IMR-90 (cell line): ENCODE results near the gene ERG. TPM values are rescaled to one million over a fixed set of nuclear protein-coding genes. Genes with fewer than 3 reads are reported as not detected.

Source experiments
- ATAC-seq: fragments of 200-7000 bp; cut with Tn5 transposase; 2 replicates; pipeline ENCODE4 v1.9.1; 2020; ENCODE audit warnings: low read depth, mild to moderate bottlenecking, moderate library complexity
- BruUV-seq: library from RNA; stranded (reverse); fragments of 400-500 nt; replicated peaks from 2 replicates; lab custom pipeline; 2021; lab: Mats Ljungman, UMichigan
- CTCF ChIA-PET: fragments of 300-600 bp; formaldehyde crosslinking; extraction: SDS; loops from one replicate; lab custom pipeline; 2021; ENCODE audit warnings: antibody characterized with exemption; lab: Yijun Ruan, JAX
- POLR2A ChIA-PET: fragments of 300-600 bp; sonication (Branson Sonifier 250); formaldehyde crosslinking; loops from one replicate; lab custom pipeline; 2022; ENCODE audit warnings: antibody characterized with exemption; ENCODE audit not compliant: unreplicated experiment; lab: Charles Lee
- DNase-seq: peaks from one replicate; pipeline ENCODE4 v3.0.0; 2013
- H2AFZ ChIP-seq: replicated peaks from 2 replicates; pipeline ENCODE3; 2013; ENCODE audit warnings: low read length, mild to moderate bottlenecking; ENCODE audit not compliant: poor library complexity
- H2AK5ac ChIP-seq: 2 replicates; pipeline ENCODE4 v1.6.1; 2013; ENCODE audit warnings: low read depth, low read length, inconsistent platforms
- H2AK9ac ChIP-seq: replicated peaks from 2 replicates; pipeline ENCODE3; 2013; ENCODE audit warnings: mild to moderate bottlenecking, low read depth, low read length, moderate library complexity; ENCODE audit not compliant: poor library complexity
- H2BK120ac ChIP-seq: 2 replicates; pipeline ENCODE4 v1.6.1; 2013; ENCODE audit warnings: low read depth, low read length, inconsistent platforms
- H2BK15ac ChIP-seq: 3 replicates; pipeline ENCODE4 v1.6.1; 2013; ENCODE audit warnings: low read depth, low read length, inconsistent platforms
- H2BK20ac ChIP-seq: 2 replicates; pipeline ENCODE4 v1.6.1; 2013; ENCODE audit warnings: low read depth, mild to moderate bottlenecking, inconsistent platforms, low read length, moderate library complexity
- H2BK5ac ChIP-seq: 2 replicates; pipeline ENCODE4 v1.6.1; 2013; ENCODE audit warnings: mild to moderate bottlenecking, low read depth, low read length, inconsistent platforms; ENCODE audit not compliant: poor library complexity, severe bottlenecking
- H3K14ac ChIP-seq: replicated peaks from 2 replicates; pipeline ENCODE4 v1.6.1; 2013; ENCODE audit warnings: low read depth, low read length, inconsistent platforms
- H3K18ac ChIP-seq: 2 replicates; pipeline ENCODE4 v1.6.1; 2013; ENCODE audit warnings: low read depth, low read length, control low read depth
- H3K23ac ChIP-seq: 2 replicates; pipeline ENCODE4 v1.6.1; 2013; ENCODE audit warnings: low read depth, low read length, inconsistent platforms
- H3K27ac ChIP-seq: 2 replicates; pipeline ENCODE4 v1.5.1; 2013; ENCODE audit warnings: mild to moderate bottlenecking, control low read depth, low read length; ENCODE audit not compliant: insufficient read depth
- H3K27me3 ChIP-seq: 2 replicates; pipeline ENCODE4 v1.6.1; 2013; ENCODE audit warnings: low read length; ENCODE audit not compliant: control insufficient read depth, insufficient read depth
- H3K36me3 ChIP-seq: 2 replicates; pipeline ENCODE4 v1.6.1; 2013; ENCODE audit warnings: low read length, mixed read lengths; ENCODE audit not compliant: control insufficient read depth, insufficient read depth
- H3K4ac ChIP-seq: 2 replicates; pipeline ENCODE4 v1.6.1; 2013; ENCODE audit warnings: low read depth, low read length, inconsistent platforms
- H3K4me1 ChIP-seq: 2 replicates; pipeline ENCODE4 v1.6.1; 2013; ENCODE audit warnings: low read length, mixed read lengths; ENCODE audit not compliant: control insufficient read depth, insufficient read depth
- H3K4me2 ChIP-seq: 2 replicates; pipeline ENCODE4 v1.6.1; 2013; ENCODE audit warnings: low read depth, mild to moderate bottlenecking, control low read depth, low read length, moderate library complexity
- H3K4me3 ChIP-seq: 2 replicates; pipeline ENCODE4 v1.5.1; 2013; ENCODE audit warnings: low read depth, mild to moderate bottlenecking, control low read depth, low read length, moderate library complexity; ENCODE audit not compliant: insufficient read depth
- H3K56ac ChIP-seq: 2 replicates; pipeline ENCODE4 v1.6.1; 2013; ENCODE audit warnings: low read length, inconsistent platforms; ENCODE audit not compliant: insufficient read depth; ENCODE audit errors: extremely low read depth
- H3K79me1 ChIP-seq, 2 experiments: 2 replicates each; pipeline ENCODE4 v1.6.1; 2013; ENCODE audit warnings: low read length in 2 of 2, inconsistent platforms in 1 of 2, low read depth in 1 of 2
- H3K9ac ChIP-seq: 2 replicates; pipeline ENCODE4 v1.6.1; 2013; ENCODE audit warnings: low read depth, low read length, control low read depth
- H3K9me1 ChIP-seq: 2 replicates; pipeline ENCODE4 v1.6.1; 2013; ENCODE audit warnings: low read length, inconsistent platforms; ENCODE audit not compliant: insufficient read depth
- H3K9me3 ChIP-seq: 2 replicates; pipeline ENCODE4 v1.6.1; 2013; ENCODE audit warnings: low read length; ENCODE audit not compliant: control insufficient read depth, insufficient read depth
- H4K20me1 ChIP-seq: 2 replicates; pipeline ENCODE4 v1.6.1; 2013; ENCODE audit warnings: low read length, inconsistent platforms; ENCODE audit not compliant: insufficient read depth
- H4K5ac ChIP-seq: 2 replicates; pipeline ENCODE4 v1.6.1; 2013; ENCODE audit warnings: mild to moderate bottlenecking, low read depth, low read length, control low read depth
- H4K8ac ChIP-seq, 2 experiments: 2 replicates each; pipeline ENCODE4 v1.6.1; 2013; ENCODE audit warnings: low read depth in 2 of 2, low read length in 2 of 2, control low read depth in 1 of 2, inconsistent platforms in 1 of 2
- H4K91ac ChIP-seq: 2 replicates; pipeline ENCODE4 v1.6.1; 2013; ENCODE audit warnings: low read depth, low read length, inconsistent platforms; ENCODE audit not compliant: insufficient read depth
- BHLHE40 ChIP-seq: fragments of 150-350 bp; IDR thresholded peaks from 2 replicates; pipeline ENCODE4 v1.6.1; 2016; ENCODE audit warnings: mild to moderate bottlenecking, low read depth, low read length
- CEBPB ChIP-seq: IDR thresholded peaks from 2 replicates; pipeline ENCODE4 v1.6.1; 2012; ENCODE audit warnings: low read depth, low read length, improper control_type of control experiment
- FOS ChIP-seq: fragments of 150-350 bp; IDR thresholded peaks from 2 replicates; pipeline ENCODE4 v1.6.1; 2016; ENCODE audit warnings: low read depth, low read length
- MAFK ChIP-seq: IDR thresholded peaks from 2 replicates; pipeline ENCODE4 v1.6.1; 2012; ENCODE audit warnings: low read depth, low read length, improper control_type of control experiment
- MAZ ChIP-seq: IDR thresholded peaks from 2 replicates; pipeline ENCODE4 v1.6.1; 2012; ENCODE audit warnings: low read depth, mild to moderate bottlenecking, low read length, improper control_type of control experiment, moderate library complexity, borderline replicate concordance
- MXI1 ChIP-seq: IDR thresholded peaks from 2 replicates; pipeline ENCODE4 v1.6.1; 2012; ENCODE audit warnings: low read depth, mild to moderate bottlenecking, low read length, moderate library complexity, borderline replicate concordance
- POLR2A ChIP-seq: IDR thresholded peaks from 2 replicates; pipeline ENCODE4 v1.6.1; 2012; ENCODE audit warnings: mild to moderate bottlenecking, low read depth, low read length
- RAD21 ChIP-seq: IDR thresholded peaks from 2 replicates; pipeline ENCODE4 v1.6.1; 2012; ENCODE audit warnings: low read length, improper control_type of control experiment
- RCOR1 ChIP-seq: IDR thresholded peaks from 2 replicates; pipeline ENCODE4 v1.6.1; 2012; ENCODE audit warnings: mild to moderate bottlenecking, low read length, improper control_type of control experiment; ENCODE audit not compliant: insufficient replicate concordance
- SMC3 ChIP-seq: fragments of 150-350 bp; IDR thresholded peaks from 2 replicates; pipeline ENCODE4 v1.6.1; 2016; ENCODE audit warnings: low read depth, mild to moderate bottlenecking, antibody characterized with exemption, low read length, moderate library complexity
- WGBS, 2 experiments: methylation state at CpG; one replicate each; pipeline versions ENCODE4 v1.1.5 to v1.1.7; 2013; ENCODE audit warnings: missing lambda C conversion rate in 2 of 2; ENCODE audit not compliant: insufficient read length in 1 of 2; ENCODE audit errors: extremely low coverage in 2 of 2; 5-methylcytosine and 5-hydroxymethylcytosine counted together
- dilution Hi-C: fragments of 300-500 bp; cut with HindIII; formaldehyde crosslinking; loops from one replicate; pipeline ENCODE4 v1.14.3; 2018; ENCODE audit warnings: low sequenced_read_pairs; ENCODE audit not compliant: unreplicated experiment
- in situ Hi-C: fragments of 300-500 bp; cut with MboI; formaldehyde crosslinking; loops from 3 replicates; pipeline ENCODE4 v1.14.3; 2019; ENCODE audit warnings: low sequenced_read_pairs, inconsistent platforms, mixed read lengths
- intact Hi-C: fragments of 100-400 bp; cut with micrococcal nuclease; formaldehyde crosslinking; loops from 2 replicates; pipeline ENCODE4 v1.10.0; 2022
- polyA plus RNA-seq, 3 experiments: library from polyadenylated mRNA; depleted of rRNA; stranded (reverse); fragments of >200 nt; gene quantifications; 2 replicates each; pipeline ENCODE4 v1.2.3, GENCODE V29; 2012; ENCODE audit warnings: low replicate concordance in 1 of 3
- total RNA-seq: library from RNA; depleted of rRNA; stranded (reverse); fragments of >200 nt; gene quantifications from 2 replicates; pipeline ENCODE4 v1.2.3, GENCODE V29; 2012
- TF ChIP-seq, protein P1 (sequence below): conservative IDR thresholded peaks from 2 replicates; pipeline ENCODE4 v1.5.1; 2012; ENCODE audit warnings: mild to moderate bottlenecking, low read depth, low read length, improper control_type of control experiment
- TF ChIP-seq, protein P2 (sequence below): fragments of 150-350 bp; IDR thresholded peaks from 2 replicates; pipeline ENCODE4 v1.6.1; 2016; ENCODE audit warnings: low read depth, mild to moderate bottlenecking, low read length, moderate library complexity, borderline replicate concordance
- TF ChIP-seq, protein P3 (sequence below): fragments of 150-350 bp; IDR thresholded peaks from 2 replicates; pipeline ENCODE4 v1.6.1; 2017; ENCODE audit warnings: mild to moderate bottlenecking, antibody characterized with exemption, low read length, low read depth

The ERG gene
- total and polyA plus RNA-seq, 2 of the 4 experiments (the other 2 are of a cell fraction): not detected

DNA sequence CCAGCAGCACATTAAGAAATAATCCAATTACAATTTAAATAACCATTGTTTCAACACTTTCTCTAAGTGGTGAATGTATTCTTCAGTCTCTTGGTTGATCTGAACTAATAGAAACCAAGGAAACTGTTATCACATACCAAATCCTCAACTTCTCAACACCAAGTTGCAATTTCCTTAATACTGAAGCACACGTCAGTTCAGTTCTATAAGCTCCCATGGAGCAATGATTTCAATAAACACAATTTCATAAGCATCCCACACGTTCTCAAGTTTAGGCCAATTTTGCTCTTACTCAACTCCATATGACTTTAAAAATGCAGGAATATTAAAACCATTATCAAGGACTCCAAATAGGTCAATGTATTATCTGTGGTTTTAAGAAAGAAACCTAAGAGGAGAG is 5.8 kb upstream of the ERG start:
- dilution Hi-C loops (no loop called here), in situ Hi-C loops (loop anchor here (10.0 kb wide), 1 partner anchor 671 kb away; no protein-coding TSS in a partner anchor), intact Hi-C loops (loop anchor here (10.0 kb wide), 1 partner anchor 881 kb away; a partner anchor contains a TSS)
- H2BK5ac ChIP-seq: no peak overlapping the region
- TF ChIP-seq, protein P1, sequence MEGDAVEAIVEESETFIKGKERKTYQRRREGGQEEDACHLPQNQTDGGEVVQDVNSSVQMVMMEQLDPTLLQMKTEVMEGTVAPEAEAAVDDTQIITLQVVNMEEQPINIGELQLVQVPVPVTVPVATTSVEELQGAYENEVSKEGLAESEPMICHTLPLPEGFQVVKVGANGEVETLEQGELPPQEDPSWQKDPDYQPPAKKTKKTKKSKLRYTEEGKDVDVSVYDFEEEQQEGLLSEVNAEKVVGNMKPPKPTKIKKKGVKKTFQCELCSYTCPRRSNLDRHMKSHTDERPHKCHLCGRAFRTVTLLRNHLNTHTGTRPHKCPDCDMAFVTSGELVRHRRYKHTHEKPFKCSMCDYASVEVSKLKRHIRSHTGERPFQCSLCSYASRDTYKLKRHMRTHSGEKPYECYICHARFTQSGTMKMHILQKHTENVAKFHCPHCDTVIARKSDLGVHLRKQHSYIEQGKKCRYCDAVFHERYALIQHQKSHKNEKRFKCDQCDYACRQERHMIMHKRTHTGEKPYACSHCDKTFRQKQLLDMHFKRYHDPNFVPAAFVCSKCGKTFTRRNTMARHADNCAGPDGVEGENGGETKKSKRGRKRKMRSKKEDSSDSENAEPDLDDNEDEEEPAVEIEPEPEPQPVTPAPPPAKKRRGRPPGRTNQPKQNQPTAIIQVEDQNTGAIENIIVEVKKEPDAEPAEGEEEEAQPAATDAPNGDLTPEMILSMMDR: no peak
- TF ChIP-seq RCOR1 (no peak), CEBPB (no peak), POLR2A (no peak), FOS (no peak), SMC3 (no peak), RAD21 (no peak), MXI1 (no peak), MAZ (no peak), MAFK (no peak), BHLHE40 (no peak)
- TF ChIP-seq, protein P2, sequence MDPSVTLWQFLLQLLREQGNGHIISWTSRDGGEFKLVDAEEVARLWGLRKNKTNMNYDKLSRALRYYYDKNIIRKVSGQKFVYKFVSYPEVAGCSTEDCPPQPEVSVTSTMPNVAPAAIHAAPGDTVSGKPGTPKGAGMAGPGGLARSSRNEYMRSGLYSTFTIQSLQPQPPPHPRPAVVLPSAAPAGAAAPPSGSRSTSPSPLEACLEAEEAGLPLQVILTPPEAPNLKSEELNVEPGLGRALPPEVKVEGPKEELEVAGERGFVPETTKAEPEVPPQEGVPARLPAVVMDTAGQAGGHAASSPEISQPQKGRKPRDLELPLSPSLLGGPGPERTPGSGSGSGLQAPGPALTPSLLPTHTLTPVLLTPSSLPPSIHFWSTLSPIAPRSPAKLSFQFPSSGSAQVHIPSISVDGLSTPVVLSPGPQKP: no peak
- TF ChIP-seq, protein P3, sequence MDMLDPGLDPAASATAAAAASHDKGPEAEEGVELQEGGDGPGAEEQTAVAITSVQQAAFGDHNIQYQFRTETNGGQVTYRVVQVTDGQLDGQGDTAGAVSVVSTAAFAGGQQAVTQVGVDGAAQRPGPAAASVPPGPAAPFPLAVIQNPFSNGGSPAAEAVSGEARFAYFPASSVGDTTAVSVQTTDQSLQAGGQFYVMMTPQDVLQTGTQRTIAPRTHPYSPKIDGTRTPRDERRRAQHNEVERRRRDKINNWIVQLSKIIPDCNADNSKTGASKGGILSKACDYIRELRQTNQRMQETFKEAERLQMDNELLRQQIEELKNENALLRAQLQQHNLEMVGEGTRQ: no peak
- no peaks in the 10 kb centered on the region for H3K36me3 ChIP-seq
- H2AK5ac ChIP-seq: no peak overlapping the region
- no peak overlapping the region for H4K8ac ChIP-seq
- no peak overlapping the region for H3K9ac ChIP-seq
- no peak overlapping the region for H3K4me3 ChIP-seq
- no peak overlapping the region for H3K18ac ChIP-seq
- no peaks in the 10 kb centered on the region for H3K9me3 ChIP-seq
- H2BK15ac ChIP-seq: no peak overlapping the region
- ChIA-PET CTCF (no interaction called here), POLR2A (no interaction called here)
- no peak overlapping the region for H3K56ac ChIP-seq
- no peak overlapping the region for H2BK120ac ChIP-seq
- DNase-seq: no peak
- no peaks in the 10 kb centered on the region for H3K9me1 ChIP-seq
- peaks cover 22% of the 10 kb centered on the region for H3K27me3 ChIP-seq
- H4K5ac ChIP-seq: no peak overlapping the region
- H4K20me1 ChIP-seq: no peaks in the 10 kb centered on the region
- no peaks in the 10 kb centered on the region for H3K79me1 ChIP-seq
- no TSS peak for BruUV-seq
- no peak overlapping the region for H2BK20ac ChIP-seq
- no peak for ATAC-seq
- H3K4ac ChIP-seq: no peak overlapping the region
- H2AK9ac ChIP-seq: no peak overlapping the region
- no peak overlapping the region for H3K14ac ChIP-seq
- no peak overlapping the region for H3K23ac ChIP-seq
- no peak overlapping the region for H3K27ac ChIP-seq
- H4K91ac ChIP-seq: no peak overlapping the region
- WGBS, 2 experiments: no CpG with 5 or more reads among the region's 2 CpGs
- H3K4me1 ChIP-seq: no peaks in the 10 kb centered on the region
- H2AFZ ChIP-seq: no peak overlapping the region
- H3K4me2 ChIP-seq: no peak overlapping the region
